Measurements from ENCODE around the gene SND1. TPM values are rescaled to one million over a fixed set of nuclear protein-coding genes. Genes with fewer than 3 reads are reported as not detected.

SND1 gene
- total and polyA plus RNA-seq, 2 donors (not counting 1 experiment from before 2014, with no cell fraction given), result 44.4 to 165 TPM

DNA sequence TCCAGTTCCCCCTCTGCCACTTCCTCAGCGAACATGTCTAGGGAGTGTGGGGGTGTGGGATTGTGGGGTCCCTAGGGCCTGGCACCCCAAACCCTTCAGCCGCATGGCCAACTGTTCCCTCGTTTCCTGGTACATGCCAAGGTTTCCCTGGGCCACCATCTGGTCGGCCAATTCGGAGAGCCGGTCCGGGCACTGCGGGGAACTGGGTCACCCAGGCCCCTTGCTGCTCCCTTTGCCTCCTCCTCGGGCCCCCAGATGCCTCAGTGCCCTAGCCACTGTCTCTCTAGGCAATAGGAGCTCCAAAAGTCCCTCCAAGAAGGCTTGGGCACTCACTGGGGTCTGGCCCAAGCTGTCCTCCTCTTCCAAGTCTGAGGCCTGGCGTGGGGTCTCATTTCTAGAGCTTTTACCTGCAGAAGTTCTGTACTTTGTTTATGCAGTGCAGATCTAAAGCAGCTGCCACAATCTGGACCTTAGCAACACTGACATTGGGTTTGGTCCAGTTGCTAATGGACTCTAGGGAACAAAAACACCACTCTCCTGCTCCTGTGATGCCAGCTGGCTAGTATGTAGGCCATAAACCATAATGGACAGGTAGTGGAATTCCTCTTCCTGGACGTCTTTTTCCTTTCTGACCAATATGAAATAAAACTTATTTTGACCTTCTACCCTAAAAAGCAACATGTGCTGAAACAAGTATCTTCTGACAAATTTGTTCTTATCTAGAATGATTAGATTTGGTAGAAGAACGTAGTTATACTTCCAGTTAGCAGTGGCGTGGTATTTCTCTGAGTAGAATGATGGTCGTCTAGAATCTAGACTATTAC lies 206.3 kb downstream of the SND1 start:
- no peaks in the 10 kb centered on the region for H4K20me1 ChIP-seq (ENCODE audit: control insufficient read depth, insufficient read depth, low read length, poor library complexity, severe bottlenecking)
- H3K27me3 ChIP-seq (replicated peaks in 1 of 4; ENCODE audit: control extremely low read depth in 1 of 4, control insufficient read depth in 3 of 4, insufficient read depth in 4 of 4, low read length in 3 of 4), result no peaks in the 10 kb centered on the region
- Mint-ChIP-seq H3K9me3 (ENCODE audit: insufficient read depth) (no peaks in the 10 kb centered on the region), H3K27ac (no peak overlapping the region), H3K4me3 (no peak overlapping the region), H3K4me1 (peaks cover 7% of the 10 kb centered on the region), H3K27me3 (no peaks in the 10 kb centered on the region)
- POLR2A ChIA-PET, result no interaction called here
- H3K4me2 ChIP-seq (replicated peaks; ENCODE audit: low read depth, low read length, poor library complexity, severe bottlenecking), result no peak overlapping the region
- CTCF ChIA-PET, result no interaction called here
- no peak overlapping the region for H3K9ac ChIP-seq (ENCODE audit: low read length)
- H3K36me3 ChIP-seq (replicated peaks in 1 of 2; ENCODE audit: control extremely low read depth in 1 of 2, control insufficient read depth in 1 of 2, extremely low read depth in 1 of 2, insufficient read depth in 2 of 2, low read length in 1 of 2), result no peaks in the 10 kb centered on the region
- ATAC-seq (ENCODE audit: low read depth) (no peak), DNase-seq (no peak)
- intact Hi-C loops (cut with micrococcal nuclease), result no loop called here
- H3K79me2 ChIP-seq (ENCODE audit: control insufficient read depth, insufficient read depth, low read length), result no peaks in the 10 kb centered on the region
- TF ChIP-seq, protein P1, sequence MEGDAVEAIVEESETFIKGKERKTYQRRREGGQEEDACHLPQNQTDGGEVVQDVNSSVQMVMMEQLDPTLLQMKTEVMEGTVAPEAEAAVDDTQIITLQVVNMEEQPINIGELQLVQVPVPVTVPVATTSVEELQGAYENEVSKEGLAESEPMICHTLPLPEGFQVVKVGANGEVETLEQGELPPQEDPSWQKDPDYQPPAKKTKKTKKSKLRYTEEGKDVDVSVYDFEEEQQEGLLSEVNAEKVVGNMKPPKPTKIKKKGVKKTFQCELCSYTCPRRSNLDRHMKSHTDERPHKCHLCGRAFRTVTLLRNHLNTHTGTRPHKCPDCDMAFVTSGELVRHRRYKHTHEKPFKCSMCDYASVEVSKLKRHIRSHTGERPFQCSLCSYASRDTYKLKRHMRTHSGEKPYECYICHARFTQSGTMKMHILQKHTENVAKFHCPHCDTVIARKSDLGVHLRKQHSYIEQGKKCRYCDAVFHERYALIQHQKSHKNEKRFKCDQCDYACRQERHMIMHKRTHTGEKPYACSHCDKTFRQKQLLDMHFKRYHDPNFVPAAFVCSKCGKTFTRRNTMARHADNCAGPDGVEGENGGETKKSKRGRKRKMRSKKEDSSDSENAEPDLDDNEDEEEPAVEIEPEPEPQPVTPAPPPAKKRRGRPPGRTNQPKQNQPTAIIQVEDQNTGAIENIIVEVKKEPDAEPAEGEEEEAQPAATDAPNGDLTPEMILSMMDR (IDR thresholded peaks at IDR 0.05), result no peak
- TF ChIP-seq EZH2 (IDR thresholded peaks at IDR 0.05; ENCODE audit: borderline replicate concordance, insufficient read depth, low read depth, low read length, poor library complexity, severe bottlenecking), result no peak
- H3K4me1 ChIP-seq (ENCODE audit: control insufficient read depth in 2 of 2, insufficient read depth in 2 of 2, low read length in 2 of 2), result no peaks in the 10 kb centered on the region
- H2AFZ ChIP-seq (ENCODE audit: insufficient read depth, low read depth, low read length, poor library complexity, severe bottlenecking), result no peak overlapping the region
- 98% methylated on average over 9 of the region's 14 CpGs for WGBS (ENCODE audit: insufficient coverage)
- no peak overlapping the region for H3K27ac ChIP-seq (ENCODE audit: low read length in 2 of 2)
- H3K4me3 ChIP-seq (ENCODE audit: control extremely low read depth in 1 of 5, extremely low read depth in 1 of 5, insufficient read depth in 1 of 5, low read depth in 2 of 5, low read length in 4 of 5), result no peak overlapping the region
- H3K9me3 ChIP-seq (ENCODE audit: control extremely low read depth in 1 of 3, control insufficient read depth in 2 of 3, insufficient read depth in 1 of 3, low read length in 2 of 3), result no peaks in the 10 kb centered on the region

DNA sequence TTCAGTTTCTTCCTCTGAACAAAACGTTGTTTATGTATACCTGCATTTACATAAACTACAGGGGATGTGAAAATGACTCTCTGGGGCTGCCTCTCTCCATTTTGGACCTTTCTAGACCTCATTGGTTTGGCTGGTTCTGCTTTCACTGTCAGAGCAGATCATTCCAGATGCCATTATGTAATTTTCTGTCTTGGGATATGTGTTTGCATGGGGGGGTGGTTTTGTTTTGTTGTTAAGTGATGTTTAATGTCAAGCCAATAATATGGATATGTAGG lies 206.9 kb downstream of the SND1 start:
- no peaks in the 10 kb centered on the region for H3K9me3 ChIP-seq (ENCODE audit: control extremely low read depth in 1 of 3, control insufficient read depth in 2 of 3, insufficient read depth in 1 of 3, low read length in 2 of 3)
- H3K4me3 ChIP-seq (ENCODE audit: control extremely low read depth in 1 of 5, extremely low read depth in 1 of 5, insufficient read depth in 1 of 5, low read depth in 2 of 5, low read length in 4 of 5), result no peak overlapping the region
- no peak overlapping the region for H3K27ac ChIP-seq (ENCODE audit: low read length in 2 of 2)
- H3K4me2 ChIP-seq (replicated peaks; ENCODE audit: low read depth, low read length, poor library complexity, severe bottlenecking), result no peak overlapping the region
- POLR2A ChIA-PET, result no interaction called here
- no peaks in the 10 kb centered on the region for H4K20me1 ChIP-seq (ENCODE audit: control insufficient read depth, insufficient read depth, low read length, poor library complexity, severe bottlenecking)
- H3K9ac ChIP-seq (ENCODE audit: low read length), result no peak overlapping the region
- H3K79me2 ChIP-seq (ENCODE audit: control insufficient read depth, insufficient read depth, low read length), result no peaks in the 10 kb centered on the region
- Mint-ChIP-seq H3K27ac (no peak overlapping the region), H3K27me3 (no peaks in the 10 kb centered on the region), H3K4me3 (no peak overlapping the region), H3K4me1 (peaks cover 7% of the 10 kb centered on the region), H3K9me3 (ENCODE audit: insufficient read depth) (no peaks in the 10 kb centered on the region)
- no peak overlapping the region for H2AFZ ChIP-seq (ENCODE audit: insufficient read depth, low read depth, low read length, poor library complexity, severe bottlenecking)
- CTCF ChIA-PET, result no interaction called here
- DNase-seq (no peak), ATAC-seq (ENCODE audit: low read depth) (no peak)
- no peaks in the 10 kb centered on the region for H3K36me3 ChIP-seq (replicated peaks in 1 of 2; ENCODE audit: control extremely low read depth in 1 of 2, control insufficient read depth in 1 of 2, extremely low read depth in 1 of 2, insufficient read depth in 2 of 2, low read length in 1 of 2)
- WGBS (ENCODE audit: insufficient coverage), result no CpG with 5 or more reads among the region's 1 CpG
- intact Hi-C loops (cut with micrococcal nuclease), result no loop called here
- TF ChIP-seq, protein P1 (IDR thresholded peaks at IDR 0.05), result no peak
- no peak for TF ChIP-seq EZH2 (IDR thresholded peaks at IDR 0.05; ENCODE audit: borderline replicate concordance, insufficient read depth, low read depth, low read length, poor library complexity, severe bottlenecking)
- no peaks in the 10 kb centered on the region for H3K27me3 ChIP-seq (replicated peaks in 1 of 4; ENCODE audit: control extremely low read depth in 1 of 4, control insufficient read depth in 3 of 4, insufficient read depth in 4 of 4, low read length in 3 of 4)
- H3K4me1 ChIP-seq (ENCODE audit: control insufficient read depth in 2 of 2, insufficient read depth in 2 of 2, low read length in 2 of 2), result no peaks in the 10 kb centered on the region

Measured in B cell (primary cell).